HG02623 (cell line): ENCODE results near the gene PANK4.

Experiments used
- ATAC-seq: cut with Tn5 transposase; IDR thresholded peaks from one replicate; pipeline ENCODE4 v1.9.1; 2021; ENCODE audit warnings: moderate library complexity; ENCODE audit not compliant: unreplicated experiment

Gene PANK4

GRCh38 chr1:2514863-2515762 is 11.3 kb downstream of the PANK4 start:
- no peak for ATAC-seq

- ATAC-seq, result no peak
These were observed 12.3 kb downstream of the PANK4 start for GRCh38 chr1:2513939-2514652.

GRCh38 chr1:2512862-2513421 is 13.5 kb downstream of the PANK4 start:
- no peak for ATAC-seq

GRCh38 chr1:2510366-2511155 is 15.8 kb downstream of the PANK4 start:
- no peak for ATAC-seq

GRCh38 chr1:2509589-2509988 is 16.8 kb downstream of the PANK4 start:
- no peak for ATAC-seq

- ATAC-seq, result no peak
These were observed 17.6 kb downstream of the PANK4 start for GRCh38 chr1:2508751-2509150.

DNA sequence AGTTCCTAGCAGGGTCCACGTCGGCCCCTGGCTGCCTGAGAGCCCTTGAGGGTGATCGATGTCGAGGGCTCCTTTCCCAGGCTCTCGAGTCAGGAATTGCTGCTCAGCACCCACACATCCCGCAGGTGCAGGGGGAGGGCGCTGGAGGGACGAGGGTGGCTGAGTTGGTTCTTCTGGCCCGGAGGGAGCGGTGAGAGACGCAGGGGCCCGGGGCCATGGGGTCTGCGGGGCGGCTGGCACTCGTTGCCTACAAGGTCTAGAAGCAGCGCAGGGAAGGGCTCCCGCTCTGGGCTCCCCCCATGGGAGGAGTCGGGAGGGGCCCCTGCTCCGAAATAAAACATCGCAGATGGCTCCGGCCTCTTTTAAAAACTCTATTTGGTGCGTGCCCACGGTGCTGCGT is 18.2 kb downstream of the PANK4 start:
- ATAC-seq, result no peak

DNA sequence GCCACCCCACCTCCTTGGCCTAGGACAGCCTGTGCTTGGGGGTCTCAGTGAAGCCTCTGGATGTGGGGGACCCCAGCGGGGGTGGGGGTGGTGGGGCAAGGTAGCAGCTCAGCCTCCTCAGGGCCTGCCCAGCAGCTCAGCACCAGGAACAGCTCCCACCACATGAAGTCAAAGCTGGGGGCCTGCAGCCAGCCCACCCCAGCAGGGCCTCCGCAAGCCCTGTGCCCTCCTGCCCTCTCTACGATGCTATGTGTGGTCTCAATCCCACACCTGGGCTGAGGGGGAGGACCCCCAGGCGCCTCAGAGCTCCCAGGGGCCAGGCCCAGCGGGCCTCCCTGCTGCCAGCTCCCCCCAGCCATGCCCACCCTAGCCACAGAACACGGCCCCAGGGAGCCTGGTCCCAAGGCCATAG is 18.6 kb downstream of the PANK4 start:
- ATAC-seq, result no peak

DNA sequence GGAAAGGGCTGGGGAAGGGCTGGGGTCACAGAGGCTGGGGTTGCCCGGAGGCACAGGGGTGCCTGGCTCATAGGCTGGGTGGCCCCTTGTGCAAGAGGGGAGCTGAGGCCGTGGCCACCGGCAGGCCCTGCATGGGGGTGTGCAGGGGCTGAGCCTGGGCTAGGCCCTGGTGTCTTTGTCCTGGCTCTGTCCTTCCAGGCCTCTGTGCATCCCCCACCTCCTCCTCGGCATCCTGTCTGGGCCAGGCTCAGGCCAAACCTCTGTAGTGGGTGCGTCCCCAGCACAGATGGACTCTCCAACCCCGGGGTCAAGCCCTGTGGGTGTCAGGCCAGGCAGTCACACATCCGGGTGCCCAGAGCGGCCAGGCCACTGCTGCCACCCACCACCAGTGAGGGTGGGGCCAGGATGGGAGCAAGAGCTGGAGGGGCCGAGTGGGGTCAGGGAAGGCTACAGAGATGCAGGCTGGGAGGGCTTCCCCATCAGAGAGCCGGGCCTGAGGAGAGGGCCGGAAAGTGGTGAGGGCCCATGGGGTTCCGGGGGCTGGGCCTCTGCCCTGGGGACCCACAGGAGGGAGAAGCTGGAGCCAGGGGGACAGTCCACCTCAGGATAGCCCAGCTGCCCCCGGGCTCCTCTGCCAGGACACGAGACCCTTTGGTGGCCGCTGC is 19.4 kb downstream of the PANK4 start:
- ATAC-seq, result no peak

DNA sequence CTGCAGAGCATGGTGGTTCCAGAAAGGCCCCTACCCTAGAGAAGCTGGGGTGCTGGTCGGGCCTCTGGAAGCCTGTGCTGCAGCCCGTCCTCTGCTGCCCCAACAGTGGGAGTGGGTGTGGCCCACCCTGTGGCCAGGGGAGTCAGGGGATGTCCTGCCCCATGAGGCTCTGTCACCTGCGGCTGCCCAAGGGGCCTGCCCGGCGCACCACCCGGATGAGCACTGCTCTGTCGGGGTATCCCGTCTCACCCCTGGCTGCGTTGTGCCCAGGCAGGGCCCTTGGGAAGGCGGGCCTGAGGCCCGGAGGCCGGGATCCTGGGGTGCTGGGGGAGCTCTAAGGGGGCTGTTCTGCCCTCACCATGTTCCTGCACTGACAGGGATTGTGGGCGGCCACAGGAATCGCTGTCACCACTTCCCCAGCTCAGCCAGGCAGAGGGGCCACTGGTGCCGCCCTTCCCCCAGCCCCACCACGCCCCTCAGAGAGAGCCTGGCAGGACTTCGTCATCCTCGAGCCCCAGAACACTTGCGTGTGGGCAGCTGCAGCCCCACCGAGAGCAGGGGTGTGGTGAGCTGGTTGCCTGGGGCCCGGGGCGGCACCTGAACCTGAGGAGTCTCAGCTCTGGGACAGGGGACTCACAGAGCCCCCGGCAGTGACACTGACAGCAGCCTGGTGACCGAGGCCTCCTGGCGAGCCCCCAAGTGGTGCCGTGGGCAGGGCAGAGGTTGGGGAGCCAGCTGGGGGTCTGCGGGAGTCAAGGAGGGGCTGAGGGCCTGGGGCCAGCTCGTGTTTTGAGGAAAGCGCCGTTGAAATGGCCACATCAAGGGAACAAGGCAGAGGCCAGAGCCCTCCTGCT is 20.2 kb downstream of the PANK4 start:
- ATAC-seq, result no peak

GRCh38 chr1:2505461-2505994 is 20.9 kb downstream of the PANK4 start:
- no peak for ATAC-seq

GRCh38 chr1:2504949-2505272 is 21.5 kb downstream of the PANK4 start:
- no peak for ATAC-seq

- ATAC-seq, result no peak
These were observed 22.0 kb downstream of the PANK4 start for GRCh38 chr1:2504225-2504948.

- ATAC-seq, result no peak
These were observed 22.7 kb downstream of the PANK4 start for GRCh38 chr1:2503554-2504224.

DNA sequence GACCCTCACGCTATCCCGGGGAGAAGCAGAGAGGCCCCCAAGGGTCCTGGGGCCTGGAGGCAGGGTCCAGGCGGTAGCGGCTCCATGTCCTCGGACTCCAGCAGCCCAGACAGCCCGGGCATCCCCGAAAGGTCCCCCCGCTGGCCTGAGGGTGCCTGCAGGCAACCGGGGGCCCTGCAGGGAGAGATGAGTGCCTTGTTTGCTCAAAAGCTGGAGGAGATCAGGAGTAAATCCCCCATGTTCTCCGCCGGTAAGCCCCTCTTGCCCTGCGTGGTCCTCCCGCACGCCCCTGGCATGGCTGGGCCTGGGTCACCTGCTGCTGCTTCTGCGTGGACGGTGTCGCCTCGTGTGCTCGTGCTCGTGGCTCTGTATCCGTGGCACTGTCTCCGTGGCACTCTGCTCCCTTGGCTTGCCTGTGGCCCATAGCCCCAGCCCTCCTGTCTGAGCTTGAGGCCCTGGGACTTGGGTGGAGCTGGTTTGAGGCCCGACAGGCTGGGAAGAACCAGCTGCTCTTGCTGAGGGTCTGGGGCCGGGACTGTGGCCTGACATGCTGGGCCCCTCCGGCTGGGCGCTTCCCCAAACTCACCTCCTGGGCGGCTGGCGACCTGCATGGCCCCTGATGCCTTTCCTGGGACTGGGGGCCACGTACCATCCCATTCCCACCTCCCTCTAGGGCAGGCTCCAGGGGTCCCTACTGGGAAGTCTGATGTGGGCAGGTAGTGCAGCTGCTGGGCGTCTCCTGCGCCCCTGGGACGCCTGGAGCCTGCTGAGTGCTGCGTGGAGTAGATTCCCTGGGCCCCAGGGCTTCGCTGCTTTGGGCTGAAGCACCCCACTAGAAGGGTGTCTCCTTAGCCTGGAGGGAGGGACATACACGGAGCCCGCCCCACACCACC is 23.5 kb downstream of the PANK4 start:
- ATAC-seq, result no peak

- no peak for ATAC-seq
These were observed 24.2 kb downstream of the PANK4 start for GRCh38 chr1:2502210-2502609.

- no peak for ATAC-seq
These were observed 24.6 kb downstream of the PANK4 start for GRCh38 chr1:2501820-2502119.
